Kidney (tissue), 14 donors: ENCODE measurements around the gene VPS26C. TPM values are rescaled to one million over a fixed set of nuclear protein-coding genes. Genes with fewer than 3 reads are reported as not detected.

ENCODE experiments used
- DNase-seq, 5 donors: peaks; one replicate each; pipeline ENCODE4 v3.0.0-alpha.2; 2013 to 2020
- FAIRE-seq: peaks from 2 replicates; lab custom pipeline; 2012; peaks lifted over from hg19 to GRCh38; lab: Jason Lieb, UNC
- H3K27ac ChIP-seq, 2 donors: one replicate each; pipeline ENCODE4 v1.7.0; 2013; ENCODE audit warnings: low read depth in 2 of 2, low read length in 2 of 2, inconsistent platforms in 1 of 2
- H3K27me3 ChIP-seq: one replicate; pipeline ENCODE4 v1.7.1; 2013; ENCODE audit warnings: low read length, inconsistent platforms; ENCODE audit not compliant: control insufficient read depth, insufficient read depth
- H3K36me3 ChIP-seq, 3 donors: one replicate each; pipeline versions ENCODE4 v1.7.0 to v1.7.1; 2013; ENCODE audit warnings: low read length in 3 of 3, control low read depth in 1 of 3, inconsistent platforms in 1 of 3; ENCODE audit not compliant: insufficient read depth in 3 of 3, control insufficient read depth in 2 of 3
- H3K4me1 ChIP-seq, 3 donors: one replicate each; pipeline versions ENCODE4 v1.7.0 to v1.7.1; 2013; ENCODE audit warnings: low read length in 3 of 3, inconsistent platforms in 1 of 3, low read depth in 1 of 3; ENCODE audit not compliant: control insufficient read depth in 2 of 3, insufficient read depth in 2 of 3
- H3K4me3 ChIP-seq, 3 donors: one replicate each; pipeline versions ENCODE4 v1.7.0 to v1.8.1; 2013; ENCODE audit warnings: low read length in 3 of 3, control low read depth in 1 of 3, inconsistent platforms in 1 of 3
- H3K9ac ChIP-seq, 3 donors: one replicate each; pipeline versions ENCODE4 v1.7.0 to v1.7.1; 2013; ENCODE audit warnings: low read length in 3 of 3, control low read depth in 1 of 3, inconsistent platforms in 1 of 3
- H3K9me3 ChIP-seq, 3 donors: one replicate each; pipeline versions ENCODE4 v1.7.0 to v1.7.1; 2013; ENCODE audit warnings: low read length in 3 of 3, control low read depth in 1 of 3, inconsistent platforms in 1 of 3; ENCODE audit not compliant: control insufficient read depth in 2 of 3, insufficient read depth in 1 of 3
- CTCF ChIP-seq: IDR thresholded peaks from 3 replicates; pipeline ENCODE4 v1.5.1; 2012; ENCODE audit warnings: mild to moderate bottlenecking, moderate library complexity, borderline replicate concordance; ENCODE audit not compliant: insufficient read depth; ENCODE audit errors: extremely low read depth
- intact Hi-C: fragments of 100-400 bp; cut with DNase I; formaldehyde crosslinking; loops from one replicate; pipeline ENCODE4 v1.11.1; 2022
- polyA plus RNA-seq: library from polyadenylated mRNA; stranded (reverse); fragments of 350-450 nt; fragmentation: Illumina TruSeq; extraction: RNeasy Lipid Tissue Mini Kit (QIAGEN cat#74804); gene quantifications from one replicate; pipeline ENCODE4 v1.2.3, GENCODE V29; 2014; ENCODE audit warnings: low read depth, low replicate concordance; ENCODE audit not compliant: insufficient read depth
- total RNA-seq: library from RNA; stranded (reverse); fragmentation: NEBNext Ultra II Directional; extraction: Animal tissue kit (Norgen Biotek cat#: 25700); gene quantifications from one replicate; pipeline ENCODE4 v1.2.1, GENCODE V29; 2021
- donor health status: control.
- donor health status: control.
- donor health status: control.
- donor health status: control.
- donor health status: control.
- donor health status: DM: yes; HTN: yes; CAD: no.
- donor health status: Normal renal cell carcinoma (clear cell type).

VPS26C gene
- total and polyA plus RNA-seq, 2 donors from 2014 or later, result 30.0 to 51.8 TPM

GRCh38 chr21:37257511-37257966 is 9.6 kb downstream of the VPS26C start:
- peaks cover 3 to 12% (median 9%) of the 10 kb centered on the region in 3 donors for H3K4me1 ChIP-seq
- H3K9me3 ChIP-seq, result no peaks in the 10 kb centered on the region
- peak; percentile 74 to 82 (median 80) for DNase-seq
- peak overlapping the region; percentile 65 to 80 (median 77) for H3K4me3 ChIP-seq
- intact Hi-C loops, result no loop called here
- no peak for TF ChIP-seq CTCF
- H3K9ac ChIP-seq, result peak overlapping the region; percentile 44 to 63 (median 51)
- no peak for FAIRE-seq
- H3K27me3 ChIP-seq, result no peaks in the 10 kb centered on the region
- H3K27ac ChIP-seq, result peak overlapping the region; percentile 83 to 86
- H3K36me3 ChIP-seq, result no peaks in the 10 kb centered on the region

- DNase-seq (peak in 2 of 5 donors; percentile 41 to 44), FAIRE-seq (no peak)
- no peak overlapping the region for H3K4me3 ChIP-seq
- peaks cover 2 to 12% (median 3%) of the 10 kb centered on the region in 3 donors for H3K4me1 ChIP-seq
- H3K9ac ChIP-seq, result no peak overlapping the region
- H3K36me3 ChIP-seq, result no peaks in the 10 kb centered on the region
- no peak for TF ChIP-seq CTCF
- intact Hi-C loops, result no loop called here
- no peaks in the 10 kb centered on the region for H3K27me3 ChIP-seq
- no peak overlapping the region for H3K27ac ChIP-seq
- H3K9me3 ChIP-seq, result no peaks in the 10 kb centered on the region
These were observed 13.1 kb downstream of the VPS26C start for GRCh38 chr21:37253991-37254390.

- DNase-seq (no peak), FAIRE-seq (no peak)
- intact Hi-C loops, result no loop called here
- no peak for TF ChIP-seq CTCF
- H3K36me3 ChIP-seq, result no peaks in the 10 kb centered on the region
- no peaks in the 10 kb centered on the region for H3K9me3 ChIP-seq
- peaks cover 0 to 2% (median 0%) of the 10 kb centered on the region in 3 donors for H3K4me1 ChIP-seq
- H3K4me3 ChIP-seq, result no peak overlapping the region
- H3K9ac ChIP-seq, result no peak overlapping the region
- no peak overlapping the region for H3K27ac ChIP-seq
- H3K27me3 ChIP-seq, result no peaks in the 10 kb centered on the region
These were observed 15.9 kb downstream of the VPS26C start for GRCh38 chr21:37251294-37251634.
